Liver (tissue), 9 donors: ENCODE results near the gene GLB1L3. TPM values are rescaled to one million over a fixed set of nuclear protein-coding genes. Genes with fewer than 3 reads are reported as not detected.

Experiments used
- DNase-seq: peaks from one replicate; pipeline ENCODE4 v3.0.0-alpha.2; 2017; ENCODE audit warnings: low spot score
- H3K27ac ChIP-seq, 2 donors: one replicate each; pipeline ENCODE4 v1.7.0; 2013; ENCODE audit warnings: inconsistent platforms in 2 of 2, low read length in 2 of 2, control low read depth in 1 of 2, low read depth in 1 of 2, mild to moderate bottlenecking in 1 of 2
- H3K27me3 ChIP-seq, 4 donors: one replicate each; pipeline versions ENCODE4 v1.6.1 to v1.7.0; 2013; ENCODE audit warnings: low read length in 3 of 4, inconsistent platforms in 1 of 4, mild to moderate bottlenecking in 1 of 4, moderate library complexity in 1 of 4; ENCODE audit not compliant: control insufficient read depth in 4 of 4, insufficient read depth in 4 of 4
- H3K36me3 ChIP-seq, 4 donors: one replicate each; pipeline versions ENCODE4 v1.6.1 to v1.7.0; 2013; ENCODE audit warnings: low read length in 3 of 4, mild to moderate bottlenecking in 3 of 4, low read depth in 1 of 4, moderate library complexity in 1 of 4; ENCODE audit not compliant: control insufficient read depth in 4 of 4, insufficient read depth in 3 of 4
- H3K4me1 ChIP-seq, 4 donors: one replicate each; pipeline versions ENCODE4 v1.6.1 to v1.7.0; 2013; ENCODE audit warnings: low read length in 3 of 4, mild to moderate bottlenecking in 3 of 4, moderate library complexity in 1 of 4; ENCODE audit not compliant: control insufficient read depth in 4 of 4, insufficient read depth in 4 of 4
- H3K4me3 ChIP-seq, 3 donors: one replicate each; pipeline versions ENCODE4 v1.6.1 to v1.7.0; 2013; ENCODE audit warnings: low read length in 3 of 3, control low read depth in 1 of 3, low read depth in 1 of 3, mild to moderate bottlenecking in 1 of 3
- H3K9ac ChIP-seq, 2 donors: one replicate each; pipeline ENCODE4 v1.7.0; 2013; ENCODE audit warnings: low read length in 2 of 2, mild to moderate bottlenecking in 2 of 2, moderate library complexity in 2 of 2, control low read depth in 1 of 2, low read depth in 1 of 2
- H3K9me3 ChIP-seq, 4 donors: one replicate each; pipeline versions ENCODE4 v1.6.1 to v1.7.0; 2013; ENCODE audit warnings: low read length in 3 of 4; ENCODE audit not compliant: control insufficient read depth in 4 of 4
- EGR1 ChIP-seq, 2 donors: IDR thresholded peaks; 2 replicates each; pipeline ENCODE4 v1.6.1; 2016 to 2018; ENCODE audit warnings: antibody characterized with exemption in 2 of 2, low read depth in 2 of 2
- FOXA1 ChIP-seq: IDR thresholded peaks from 2 replicates; pipeline ENCODE4 v1.6.1; 2016; ENCODE audit warnings: antibody characterized with exemption
- FOXA2 ChIP-seq: IDR thresholded peaks from 2 replicates; pipeline ENCODE4 v1.6.1; 2016; ENCODE audit warnings: antibody characterized with exemption
- GABPA ChIP-seq, 2 donors: IDR thresholded peaks in 1 of 2; conservative IDR thresholded peaks in 1 of 2; 2 replicates each; pipeline ENCODE4 v1.6.1; 2016; ENCODE audit warnings: antibody characterized with exemption in 2 of 2, mild to moderate bottlenecking in 1 of 2, moderate library complexity in 1 of 2
- HNF4A ChIP-seq, 2 donors: conservative IDR thresholded peaks; 2 replicates each; pipeline ENCODE4 v1.6.1; 2016; ENCODE audit warnings: antibody characterized with exemption in 2 of 2, mild to moderate bottlenecking in 2 of 2
- HNF4G ChIP-seq: IDR thresholded peaks from 2 replicates; pipeline ENCODE4 v1.6.1; 2016; ENCODE audit warnings: antibody characterized with exemption
- JUND ChIP-seq, 2 donors: IDR thresholded peaks; 2 replicates each; pipeline ENCODE4 v1.6.1; 2016; ENCODE audit warnings: antibody characterized with exemption in 2 of 2
- NR2F2 ChIP-seq: IDR thresholded peaks from 2 replicates; pipeline ENCODE4 v1.6.1; 2016; ENCODE audit warnings: antibody characterized with exemption
- RAD21 ChIP-seq, 2 donors: IDR thresholded peaks; 2 replicates each; pipeline ENCODE4 v1.6.1; 2016; ENCODE audit warnings: antibody characterized with exemption in 2 of 2, mild to moderate bottlenecking in 2 of 2
- RXRA ChIP-seq, 2 donors: IDR thresholded peaks; 2 replicates each; pipeline ENCODE4 v1.6.1; 2017 to 2018; ENCODE audit warnings: antibody characterized with exemption in 2 of 2, mild to moderate bottlenecking in 1 of 2
- SP1 ChIP-seq: IDR thresholded peaks from 2 replicates; pipeline ENCODE4 v1.6.1; 2018; ENCODE audit warnings: antibody characterized with exemption, mild to moderate bottlenecking
- TAF1 ChIP-seq: conservative IDR thresholded peaks from 2 replicates; pipeline ENCODE4 v1.6.1; 2016; ENCODE audit warnings: antibody characterized with exemption, mild to moderate bottlenecking
- YY1 ChIP-seq: IDR thresholded peaks from 2 replicates; pipeline ENCODE4 v1.6.1; 2016; ENCODE audit warnings: antibody characterized with exemption, mild to moderate bottlenecking
- WGBS: extraction: QIAGEN DNeasy Blood & Tissue Kit; methylation state at CpG from one replicate; pipeline ENCODE4 v1.1.7; 2013; 5-methylcytosine and 5-hydroxymethylcytosine counted together
- polyA plus RNA-seq, 2 donors: library from polyadenylated mRNA; stranded (reverse) in 1 of 2; unstranded in 1 of 2; fragments of 200-250 nt in 1 of 2; fragments of >200 nt in 1 of 2; fragmentation: Nextera tagmentation in 1 of 2; extraction: Ambion mirVana in 1 of 2; gene quantifications; one replicate each; pipeline versions ENCODE4 v1.2.1 to v1.2.3, GENCODE V29; 2013 to 2015
- total RNA-seq, 2 donors: library from RNA; depleted of rRNA; stranded (reverse); fragments of >200 nt; gene quantifications; one replicate each; pipeline ENCODE4 v1.2.3, GENCODE V29; 2014
- TF ChIP-seq, protein P1 (sequence below): IDR thresholded peaks from 2 replicates; pipeline ENCODE4 v1.6.1; 2016; ENCODE audit warnings: antibody characterized with exemption, mild to moderate bottlenecking
- TF ChIP-seq, protein P2 (sequence below): IDR thresholded peaks from 2 replicates; pipeline ENCODE4 v1.6.1; 2016; ENCODE audit warnings: antibody characterized with exemption
- TF ChIP-seq, protein P3 (sequence below): IDR thresholded peaks from 2 replicates; pipeline ENCODE4 v1.6.1; 2016; ENCODE audit warnings: antibody characterized with exemption
- TF ChIP-seq, protein P4 (sequence below): fragments of 150-350 bp; IDR thresholded peaks from 2 replicates; pipeline ENCODE4 v1.5.1; 2017; ENCODE audit warnings: improper control_type of control experiment, low read depth, low read length; ENCODE audit not compliant: missing input control
- TF ChIP-seq, protein P5 (sequence below): IDR thresholded peaks from 2 replicates; pipeline ENCODE4 v1.6.1; 2016; ENCODE audit warnings: antibody characterized with exemption
- donor health status: healthy.
- donor health status: healthy.
- donor health status: healthy.
- donor health status: healthy.
- donor health status: healthy.

The GLB1L3 gene
- total and polyA plus RNA-seq, 4 donors = 0.08 TPM; not detected in 3

DNA sequence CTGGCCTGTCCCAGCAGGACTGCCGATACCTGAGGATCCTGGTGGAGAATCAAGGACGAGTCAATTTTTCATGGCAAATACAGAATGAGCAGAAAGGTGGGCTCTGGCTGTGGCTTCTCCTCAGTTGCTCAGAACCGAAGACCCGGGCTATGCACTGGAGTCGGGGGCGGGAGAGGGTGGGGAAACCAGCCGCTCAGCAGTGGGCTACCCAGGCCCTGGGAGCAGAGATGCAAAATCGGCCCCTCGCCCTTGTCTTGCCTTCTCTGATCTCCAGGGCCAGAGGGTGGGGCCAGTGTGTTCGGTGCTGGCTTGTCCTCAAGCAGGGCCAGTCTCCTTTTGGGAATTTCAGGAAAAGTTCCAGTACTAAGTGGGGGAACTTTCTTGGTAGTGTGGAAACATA, 37.2 kb downstream of the GLB1L3 start:
- Histone ChIP-seq H3K4me1 (no peaks in the 10 kb centered on the region), H3K4me3 (no peak overlapping the region), H3K9me3 (peaks cover 0 to 10% (median 5%) of the 10 kb centered on the region in 4 donors), H3K36me3 (no peaks in the 10 kb centered on the region), H3K27ac (no peak overlapping the region), H3K27me3 (no peaks in the 10 kb centered on the region), H3K9ac (no peak overlapping the region)
- DNase-seq = no peak
- TF ChIP-seq GABPA (IDR thresholded peaks at IDR 0.05 in 1 of 2, conservative IDR thresholded peaks at IDR 0.05 in 1 of 2) (no peak), RAD21 (IDR thresholded peaks at IDR 0.05) (no peak), HNF4G (no peak), YY1 (no peak), HNF4A (conservative IDR thresholded peaks at IDR 0.05) (no peak), NR2F2 (no peak), SP1 (no peak), RXRA (IDR thresholded peaks at IDR 0.05) (no peak), JUND (IDR thresholded peaks at IDR 0.05) (no peak), EGR1 (IDR thresholded peaks at IDR 0.05; ENCODE audit: low read depth in 2 of 2) (no peak), TAF1 (no peak), FOXA2 (no peak), FOXA1 (no peak)
- TF ChIP-seq, protein P1, sequence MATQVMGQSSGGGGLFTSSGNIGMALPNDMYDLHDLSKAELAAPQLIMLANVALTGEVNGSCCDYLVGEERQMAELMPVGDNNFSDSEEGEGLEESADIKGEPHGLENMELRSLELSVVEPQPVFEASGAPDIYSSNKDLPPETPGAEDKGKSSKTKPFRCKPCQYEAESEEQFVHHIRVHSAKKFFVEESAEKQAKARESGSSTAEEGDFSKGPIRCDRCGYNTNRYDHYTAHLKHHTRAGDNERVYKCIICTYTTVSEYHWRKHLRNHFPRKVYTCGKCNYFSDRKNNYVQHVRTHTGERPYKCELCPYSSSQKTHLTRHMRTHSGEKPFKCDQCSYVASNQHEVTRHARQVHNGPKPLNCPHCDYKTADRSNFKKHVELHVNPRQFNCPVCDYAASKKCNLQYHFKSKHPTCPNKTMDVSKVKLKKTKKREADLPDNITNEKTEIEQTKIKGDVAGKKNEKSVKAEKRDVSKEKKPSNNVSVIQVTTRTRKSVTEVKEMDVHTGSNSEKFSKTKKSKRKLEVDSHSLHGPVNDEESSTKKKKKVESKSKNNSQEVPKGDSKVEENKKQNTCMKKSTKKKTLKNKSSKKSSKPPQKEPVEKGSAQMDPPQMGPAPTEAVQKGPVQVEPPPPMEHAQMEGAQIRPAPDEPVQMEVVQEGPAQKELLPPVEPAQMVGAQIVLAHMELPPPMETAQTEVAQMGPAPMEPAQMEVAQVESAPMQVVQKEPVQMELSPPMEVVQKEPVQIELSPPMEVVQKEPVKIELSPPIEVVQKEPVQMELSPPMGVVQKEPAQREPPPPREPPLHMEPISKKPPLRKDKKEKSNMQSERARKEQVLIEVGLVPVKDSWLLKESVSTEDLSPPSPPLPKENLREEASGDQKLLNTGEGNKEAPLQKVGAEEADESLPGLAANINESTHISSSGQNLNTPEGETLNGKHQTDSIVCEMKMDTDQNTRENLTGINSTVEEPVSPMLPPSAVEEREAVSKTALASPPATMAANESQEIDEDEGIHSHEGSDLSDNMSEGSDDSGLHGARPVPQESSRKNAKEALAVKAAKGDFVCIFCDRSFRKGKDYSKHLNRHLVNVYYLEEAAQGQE = no peak
- TF ChIP-seq, protein P2, sequence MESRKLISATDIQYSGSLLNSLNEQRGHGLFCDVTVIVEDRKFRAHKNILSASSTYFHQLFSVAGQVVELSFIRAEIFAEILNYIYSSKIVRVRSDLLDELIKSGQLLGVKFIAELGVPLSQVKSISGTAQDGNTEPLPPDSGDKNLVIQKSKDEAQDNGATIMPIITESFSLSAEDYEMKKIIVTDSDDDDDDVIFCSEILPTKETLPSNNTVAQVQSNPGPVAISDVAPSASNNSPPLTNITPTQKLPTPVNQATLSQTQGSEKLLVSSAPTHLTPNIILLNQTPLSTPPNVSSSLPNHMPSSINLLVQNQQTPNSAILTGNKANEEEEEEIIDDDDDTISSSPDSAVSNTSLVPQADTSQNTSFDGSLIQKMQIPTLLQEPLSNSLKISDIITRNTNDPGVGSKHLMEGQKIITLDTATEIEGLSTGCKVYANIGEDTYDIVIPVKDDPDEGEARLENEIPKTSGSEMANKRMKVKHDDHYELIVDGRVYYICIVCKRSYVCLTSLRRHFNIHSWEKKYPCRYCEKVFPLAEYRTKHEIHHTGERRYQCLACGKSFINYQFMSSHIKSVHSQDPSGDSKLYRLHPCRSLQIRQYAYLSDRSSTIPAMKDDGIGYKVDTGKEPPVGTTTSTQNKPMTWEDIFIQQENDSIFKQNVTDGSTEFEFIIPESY = no peak
- TF ChIP-seq, protein P3, sequence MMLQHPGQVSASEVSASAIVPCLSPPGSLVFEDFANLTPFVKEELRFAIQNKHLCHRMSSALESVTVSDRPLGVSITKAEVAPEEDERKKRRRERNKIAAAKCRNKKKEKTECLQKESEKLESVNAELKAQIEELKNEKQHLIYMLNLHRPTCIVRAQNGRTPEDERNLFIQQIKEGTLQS = no peak
- TF ChIP-seq, protein P4, sequence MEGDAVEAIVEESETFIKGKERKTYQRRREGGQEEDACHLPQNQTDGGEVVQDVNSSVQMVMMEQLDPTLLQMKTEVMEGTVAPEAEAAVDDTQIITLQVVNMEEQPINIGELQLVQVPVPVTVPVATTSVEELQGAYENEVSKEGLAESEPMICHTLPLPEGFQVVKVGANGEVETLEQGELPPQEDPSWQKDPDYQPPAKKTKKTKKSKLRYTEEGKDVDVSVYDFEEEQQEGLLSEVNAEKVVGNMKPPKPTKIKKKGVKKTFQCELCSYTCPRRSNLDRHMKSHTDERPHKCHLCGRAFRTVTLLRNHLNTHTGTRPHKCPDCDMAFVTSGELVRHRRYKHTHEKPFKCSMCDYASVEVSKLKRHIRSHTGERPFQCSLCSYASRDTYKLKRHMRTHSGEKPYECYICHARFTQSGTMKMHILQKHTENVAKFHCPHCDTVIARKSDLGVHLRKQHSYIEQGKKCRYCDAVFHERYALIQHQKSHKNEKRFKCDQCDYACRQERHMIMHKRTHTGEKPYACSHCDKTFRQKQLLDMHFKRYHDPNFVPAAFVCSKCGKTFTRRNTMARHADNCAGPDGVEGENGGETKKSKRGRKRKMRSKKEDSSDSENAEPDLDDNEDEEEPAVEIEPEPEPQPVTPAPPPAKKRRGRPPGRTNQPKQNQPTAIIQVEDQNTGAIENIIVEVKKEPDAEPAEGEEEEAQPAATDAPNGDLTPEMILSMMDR = no peak
- TF ChIP-seq, protein P5, sequence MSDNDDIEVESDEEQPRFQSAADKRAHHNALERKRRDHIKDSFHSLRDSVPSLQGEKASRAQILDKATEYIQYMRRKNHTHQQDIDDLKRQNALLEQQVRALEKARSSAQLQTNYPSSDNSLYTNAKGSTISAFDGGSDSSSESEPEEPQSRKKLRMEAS = no peak
- WGBS = 92% methylated on average over 10 of the region's 10 CpGs
